Renal cortical epithelial cell (primary cell): ENCODE results near the gene DPEP1. TPM values are rescaled to one million over a fixed set of nuclear protein-coding genes. Genes with fewer than 3 reads are reported as not detected.
"Not testable (repeated sequence)": the region's sequence is repeated elsewhere in the genome, so short reads cannot be mapped to it uniquely, and the experiment has no call there.

Source experiments
- DNase-seq: peaks from one replicate; pipeline ENCODE4 v3.0.0-alpha.2; 2011; ENCODE audit warnings: low read depth
- total RNA-seq: library from RNA; depleted of rRNA; stranded (reverse); fragments of >200 nt; gene quantifications from 2 replicates; pipeline ENCODE4 v1.2.3, GENCODE V29; 2014

Gene DPEP1
- total RNA-seq, 1 donor from 2014 or later, result 0.50 TPM

- DNase-seq, result no peak
These were observed 36.2 kb upstream of the DPEP1 start for GRCh38 chr16:89577055-89577759.

GRCh38 chr16:89579351-89579750 lies 34.1 kb upstream of the DPEP1 start:
- DNase-seq, result no peak

- peak; percentile 94 for DNase-seq
These were observed 32.3 kb upstream of the DPEP1 start for GRCh38 chr16:89581045-89581695.

- peak; percentile 87 for DNase-seq
These were observed 31.4 kb upstream of the DPEP1 start for GRCh38 chr16:89581861-89582563.

GRCh38 chr16:89582614-89583196 lies 30.7 kb upstream of the DPEP1 start:
- no peak for DNase-seq

GRCh38 chr16:89583197-89583894 lies 30.1 kb upstream of the DPEP1 start:
- DNase-seq, result no peak

- no peak for DNase-seq
These were observed 29.4 kb upstream of the DPEP1 start for GRCh38 chr16:89583895-89584644.

- DNase-seq, result no peak
These were observed 28.5 kb upstream of the DPEP1 start for GRCh38 chr16:89584768-89585549.

- no peak for DNase-seq
These were observed 27.2 kb upstream of the DPEP1 start for GRCh38 chr16:89586218-89586617.

GRCh38 chr16:89586853-89587252 lies 26.6 kb upstream of the DPEP1 start:
- DNase-seq, result no peak

- not testable (repeated sequence) for DNase-seq
These were observed 25.8 kb upstream of the DPEP1 start for GRCh38 chr16:89587676-89588075.

- DNase-seq, result no peak
These were observed 24.9 kb upstream of the DPEP1 start for GRCh38 chr16:89588413-89589109.

- no peak for DNase-seq
These were observed 24.1 kb upstream of the DPEP1 start for GRCh38 chr16:89589241-89589926.

GRCh38 chr16:89593841-89594240 lies 19.6 kb upstream of the DPEP1 start:
- no peak for DNase-seq

GRCh38 chr16:89595330-89596060 lies 17.9 kb upstream of the DPEP1 start:
- no peak for DNase-seq

- DNase-seq, result no peak
These were observed 17.3 kb upstream of the DPEP1 start for GRCh38 chr16:89596061-89596689.

GRCh38 chr16:89596957-89597649 lies 16.3 kb upstream of the DPEP1 start:
- no peak for DNase-seq
